GM12878 (cell line): Measurements from ENCODE around the gene MITF. TPM values are rescaled to one million over a fixed set of nuclear protein-coding genes. Genes with fewer than 3 reads are reported as not detected.

ENCODE experiments used
- ATAC-seq: fragments of 200-7000 bp; cut with Tn5 transposase; 3 replicates; pipeline ENCODE4 v1.9.1; 2020; ENCODE audit warnings: mild to moderate bottlenecking, moderate library complexity
- BruUV-seq: library from RNA; stranded (reverse); fragments of 400-500 nt; replicated peaks from 2 replicates; lab custom pipeline; 2021; lab: Mats Ljungman, UMichigan
- CTCF ChIA-PET: fragments of 300-600 bp; sonication (Branson Sonifier 250); formaldehyde crosslinking; extraction: SDS; loops from one replicate; lab custom pipeline; 2021; ENCODE audit warnings: inconsistent platforms; lab: Yijun Ruan, JAX
- POLR2A ChIA-PET: fragments of 350-600 bp; formaldehyde crosslinking; extraction: SDS; loops from one replicate; lab custom pipeline; 2021; ENCODE audit warnings: inconsistent platforms; lab: Charles Lee
- RAD21 ChIA-PET: fragments of 300-600 bp; sonication (Branson Sonifier 250); formaldehyde crosslinking; loops from one replicate; lab custom pipeline; 2023; ENCODE audit warnings: antibody characterized with exemption; ENCODE audit not compliant: unreplicated experiment; lab: Charles Lee
- SMC1A ChIA-PET: fragments of 300-600 bp; sonication (Branson Sonifier 250); formaldehyde crosslinking; loops from one replicate; lab custom pipeline; 2023; ENCODE audit not compliant: unreplicated experiment, uncharacterized antibody; lab: Charles Lee
- DNase-seq: peaks from one replicate; pipeline ENCODE4 v3.0.0-alpha.2; 2011; ENCODE audit warnings: low read depth, low spot score
- FAIRE-seq: peaks from 3 replicates; lab custom pipeline; 2011; peaks lifted over from hg19 to GRCh38; lab: Jason Lieb, UNC
- H2AFZ ChIP-seq: 2 replicates; pipeline ENCODE4 v1.6.0; 2011; ENCODE audit warnings: low read depth, low read length, control low read depth; ENCODE audit not compliant: control insufficient read depth
- H3K27ac ChIP-seq: 2 replicates; pipeline ENCODE4 v1.5.1; 2011; ENCODE audit warnings: control low read depth; ENCODE audit not compliant: control insufficient read depth, insufficient read depth
- H3K27me3 ChIP-seq, 2 experiments: replicated peaks in 1 of 2; 2 replicates each; pipeline versions ENCODE4 v1.6.0 to v1.6.1; 2011; ENCODE audit warnings: low read length in 1 of 2; ENCODE audit not compliant: control insufficient read depth in 2 of 2, insufficient read depth in 2 of 2
- H3K36me3 ChIP-seq, 2 experiments: 2 replicates each; pipeline ENCODE4 v1.5.1; 2011; ENCODE audit warnings: low read length in 1 of 2; ENCODE audit not compliant: control insufficient read depth in 2 of 2, insufficient read depth in 2 of 2
- H3K4me1 ChIP-seq: 2 replicates; pipeline ENCODE4 v1.6.1; 2011; ENCODE audit warnings: mild to moderate bottlenecking, low read length, moderate library complexity, mixed read lengths; ENCODE audit not compliant: control insufficient read depth, insufficient read depth
- H3K4me2 ChIP-seq: 2 replicates; pipeline ENCODE4 v1.6.0; 2011; ENCODE audit warnings: control low read depth; ENCODE audit not compliant: control insufficient read depth, insufficient read depth
- H3K4me3 ChIP-seq: fragments of 200-600 bp; sonication (generic); 2 replicates; pipeline ENCODE4 v1.5.1; 2016
- H3K79me2 ChIP-seq: 2 replicates; pipeline ENCODE4 v1.6.0; 2011; ENCODE audit warnings: low read length; ENCODE audit not compliant: control insufficient read depth, insufficient read depth
- H3K9ac ChIP-seq: 2 replicates; pipeline ENCODE4 v1.8.0; 2011; ENCODE audit warnings: low read length, control low read depth, mixed read lengths; ENCODE audit not compliant: control insufficient read depth, insufficient read depth
- H3K9me3 ChIP-seq: replicated peaks from 3 replicates; pipeline ENCODE4 v1.5.1; 2011; ENCODE audit warnings: mild to moderate bottlenecking, low read length; ENCODE audit not compliant: control insufficient read depth, insufficient read depth
- H4K20me1 ChIP-seq: 2 replicates; pipeline ENCODE4 v1.6.0; 2011; ENCODE audit not compliant: control insufficient read depth, insufficient read depth
- CHD2 ChIP-seq: IDR thresholded peaks from 2 replicates; pipeline ENCODE4 v1.6.1; 2011; ENCODE audit warnings: low read depth, low read length, improper control_type of control experiment, borderline replicate concordance
- ESRRA ChIP-seq: IDR thresholded peaks from 2 replicates; pipeline ENCODE4 v1.6.1; 2012; ENCODE audit warnings: mild to moderate bottlenecking, low read length, improper control_type of control experiment
- HDAC6 ChIP-seq: fragments of 200-600 bp; sonication (generic); IDR thresholded peaks from one replicate; pipeline ENCODE4 v1.8.0; 2017; ENCODE audit warnings: antibody characterized with exemption; ENCODE audit not compliant: unreplicated experiment
- IKZF1 ChIP-seq: fragments of 450-650 bp; conservative IDR thresholded peaks from 2 replicates; pipeline ENCODE4 v1.6.1; 2017; ENCODE audit warnings: antibody characterized with exemption, mild to moderate bottlenecking
- IKZF2 ChIP-seq, 2 experiments: fragments of 450-650 bp; IDR thresholded peaks; 2 replicates each; pipeline ENCODE4 v1.6.1; 2017; ENCODE audit warnings: mild to moderate bottlenecking in 2 of 2, moderate library complexity in 2 of 2
- LARP7 ChIP-seq: fragments of 450-650 bp; IDR thresholded peaks from 2 replicates; pipeline ENCODE4 v1.6.1; 2017; ENCODE audit warnings: mild to moderate bottlenecking
- MLLT1 ChIP-seq: fragments of 450-650 bp; IDR thresholded peaks from 2 replicates; pipeline ENCODE4 v1.6.1; 2016; ENCODE audit warnings: mild to moderate bottlenecking
- NR2F1 ChIP-seq: fragments of 450-650 bp; conservative IDR thresholded peaks from 2 replicates; pipeline ENCODE4 v1.6.1; 2017; ENCODE audit warnings: mild to moderate bottlenecking
- PML ChIP-seq: IDR thresholded peaks from 2 replicates; pipeline ENCODE4 v1.6.1; 2012; ENCODE audit warnings: low read length, inconsistent platforms
- POU2F2 ChIP-seq: IDR thresholded peaks from 3 replicates; pipeline ENCODE4 v1.6.1; 2011; ENCODE audit warnings: low read depth, mild to moderate bottlenecking, low read length, borderline replicate concordance
- SMAD1 ChIP-seq: fragments of 450-650 bp; IDR thresholded peaks from 2 replicates; pipeline ENCODE4 v1.6.1; 2018; ENCODE audit warnings: mild to moderate bottlenecking, low read depth; ENCODE audit not compliant: partially characterized antibody
- SPI1 ChIP-seq: IDR thresholded peaks from 2 replicates; pipeline ENCODE4 v1.6.1; 2011; ENCODE audit warnings: low read depth, mild to moderate bottlenecking, low read length, moderate library complexity, borderline replicate concordance; ENCODE audit not compliant: insufficient read depth
- SREBF1 ChIP-seq: IDR thresholded peaks from 2 replicates; pipeline ENCODE4 v1.6.1; 2012; ENCODE audit warnings: mild to moderate bottlenecking, low read length
- TBL1XR1 ChIP-seq: IDR thresholded peaks from 2 replicates; pipeline ENCODE4 v1.6.1; 2012; ENCODE audit warnings: low read depth, low read length, improper control_type of control experiment
- TCF7 ChIP-seq: IDR thresholded peaks from 2 replicates; pipeline ENCODE4 v1.6.1; 2014; ENCODE audit warnings: antibody characterized with exemption, borderline replicate concordance
- YBX1 ChIP-seq: fragments of 450-650 bp; IDR thresholded peaks from 2 replicates; pipeline ENCODE4 v1.6.1; 2016; ENCODE audit warnings: antibody characterized with exemption
- ZBED1 ChIP-seq: IDR thresholded peaks from 2 replicates; pipeline ENCODE4 v1.6.1; 2016; ENCODE audit warnings: borderline replicate concordance
- ZNF217 ChIP-seq: fragments of 450-650 bp; IDR thresholded peaks from 2 replicates; pipeline ENCODE4 v1.6.1; 2017; ENCODE audit warnings: antibody characterized with exemption, mild to moderate bottlenecking
- ZNF384 ChIP-seq: IDR thresholded peaks from 2 replicates; pipeline ENCODE4 v1.6.1; 2012; ENCODE audit warnings: low read depth, mild to moderate bottlenecking, low read length, improper control_type of control experiment, borderline replicate concordance
- ZZZ3 ChIP-seq: IDR thresholded peaks from 2 replicates; pipeline ENCODE4 v1.6.1; 2011; ENCODE audit warnings: low read depth; ENCODE audit not compliant: control insufficient read depth, insufficient read length
- WGBS: methylation state at CpG from one replicate; pipeline ENCODE4 v1.1.6; 2016; ENCODE audit warnings: low lambda C conversion rate; ENCODE audit not compliant: insufficient replicate concordance, insufficient coverage; ENCODE audit errors: missing lambda C conversion rate; 5-methylcytosine and 5-hydroxymethylcytosine counted together
- in situ Hi-C: fragments of 300-500 bp; cut with MboI; formaldehyde crosslinking; loops from 9 replicates; pipeline ENCODE4 v1.14.3; 2018; ENCODE audit warnings: mixed read lengths
- intact Hi-C: fragments of 100-400 bp; cut with micrococcal nuclease; formaldehyde crosslinking; loops from one replicate; pipeline ENCODE4 v1.14.2; 2022; ENCODE audit not compliant: unreplicated experiment
- polyA plus RNA-seq, 11 experiments: library from polyadenylated mRNA; depleted of rRNA in 4 of 11; unstranded in 6 of 11; stranded (reverse) in 5 of 11; fragments of >200 nt; fragmentation: Nextera tagmentation in 4 of 11; fragmentation: Illumina TruSeq in 1 of 11; extraction: Ambion mirVana in 4 of 11; extraction: Trizol in 1 of 11; gene quantifications; 1 replicate in 1 of 11; 2 replicates in 10 of 11; pipeline versions ENCODE4 v1.2.1 to v1.2.3, GENCODE V29; 2011 to 2016; ENCODE audit warnings: inconsistent platforms in 2 of 11, missing spikeins in 2 of 11, low read depth in 1 of 11
- total RNA-seq, 4 experiments: library from RNA; depleted of rRNA in 3 of 4; stranded (reverse); fragments of >200 nt in 3 of 4; fragmentation: Illumina TruSeq in 1 of 4; extraction: Trizol in 1 of 4; gene quantifications; 2 replicates each; pipeline versions ENCODE4 v1.2.1 to v1.2.3, GENCODE V29; 2013 to 2021
- TF ChIP-seq, protein P1 (sequence below): fragments of 450-650 bp; formaldehyde crosslinking; IDR thresholded peaks from 2 replicates; pipeline ENCODE4 v1.5.0; 2022; ENCODE audit warnings: mild to moderate bottlenecking, missing genetic modification characterization

Gene MITF
- total and polyA plus RNA-seq, 10 of the 15 experiments (the other 5 are each of a cell fraction or from before 2014, with no cell fraction given) = under 0.01 to 0.90 (median 0.06) TPM; not detected in 3

- TF ChIP-seq MLLT1 (no peak), ZBED1 (no peak), SMAD1 (no peak), TBL1XR1 (no peak), LARP7 (no peak), YBX1 (no peak)
- TF ChIP-seq, all 136 proteins: peak for 0
These were observed 174.2 kb downstream of the MITF start (continued) for GRCh38 chr3:69913422-69913821.

DNA sequence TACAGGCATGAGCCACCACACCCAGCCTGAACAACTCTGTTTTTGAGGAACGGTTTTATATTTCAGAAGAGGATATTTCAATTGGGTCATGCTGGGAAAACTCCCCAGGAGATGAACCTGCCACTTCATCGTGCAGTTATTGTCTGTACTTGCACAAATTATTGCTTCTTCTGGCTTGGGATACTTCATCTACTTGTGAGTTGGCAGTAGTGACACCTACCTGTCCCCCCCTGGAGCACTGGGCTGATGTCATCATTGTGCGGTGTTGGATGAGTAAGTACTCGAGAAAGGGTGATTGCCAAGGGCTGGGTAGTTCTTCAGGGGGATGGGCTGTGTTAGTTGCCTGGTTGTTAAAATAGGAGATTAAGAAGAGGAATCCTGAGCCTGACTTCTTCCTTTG, 175.1 kb downstream of the MITF start:
- Histone ChIP-seq H3K4me2 (no peak overlapping the region), H3K27ac (no peak overlapping the region), H4K20me1 (no peaks in the 10 kb centered on the region), H3K4me3 (no peak overlapping the region), H3K27me3 (no peaks in the 10 kb centered on the region; a peak in 1 of 4 replicates), H3K9ac (no peak overlapping the region), H3K36me3 (no peaks in the 10 kb centered on the region), H3K9me3 (no peaks in the 10 kb centered on the region), H3K4me1 (no peaks in the 10 kb centered on the region), H3K79me2 (no peaks in the 10 kb centered on the region), H2AFZ (no peak overlapping the region)
- 14% methylated on average over 4 of the region's 4 CpGs for WGBS
- ATAC-seq = no peak
- no peak for DNase-seq
- intact Hi-C loops (loop anchor here (2.0 kb wide), 1 partner anchor 72 kb away; no protein-coding TSS in a partner anchor), in situ Hi-C loops (no loop called here)
- ChIA-PET RAD21 (no interaction called here), SMC1A (no interaction called here), CTCF (no interaction called here), POLR2A (no interaction called here)
- no peak for FAIRE-seq
- no TSS peak for BruUV-seq
- TF ChIP-seq PML = no peak
- TF ChIP-seq TCF7 = no peak
- no peak for TF ChIP-seq IKZF2 (IDR thresholded peaks at IDR 0.05)
- TF ChIP-seq, protein P1, sequence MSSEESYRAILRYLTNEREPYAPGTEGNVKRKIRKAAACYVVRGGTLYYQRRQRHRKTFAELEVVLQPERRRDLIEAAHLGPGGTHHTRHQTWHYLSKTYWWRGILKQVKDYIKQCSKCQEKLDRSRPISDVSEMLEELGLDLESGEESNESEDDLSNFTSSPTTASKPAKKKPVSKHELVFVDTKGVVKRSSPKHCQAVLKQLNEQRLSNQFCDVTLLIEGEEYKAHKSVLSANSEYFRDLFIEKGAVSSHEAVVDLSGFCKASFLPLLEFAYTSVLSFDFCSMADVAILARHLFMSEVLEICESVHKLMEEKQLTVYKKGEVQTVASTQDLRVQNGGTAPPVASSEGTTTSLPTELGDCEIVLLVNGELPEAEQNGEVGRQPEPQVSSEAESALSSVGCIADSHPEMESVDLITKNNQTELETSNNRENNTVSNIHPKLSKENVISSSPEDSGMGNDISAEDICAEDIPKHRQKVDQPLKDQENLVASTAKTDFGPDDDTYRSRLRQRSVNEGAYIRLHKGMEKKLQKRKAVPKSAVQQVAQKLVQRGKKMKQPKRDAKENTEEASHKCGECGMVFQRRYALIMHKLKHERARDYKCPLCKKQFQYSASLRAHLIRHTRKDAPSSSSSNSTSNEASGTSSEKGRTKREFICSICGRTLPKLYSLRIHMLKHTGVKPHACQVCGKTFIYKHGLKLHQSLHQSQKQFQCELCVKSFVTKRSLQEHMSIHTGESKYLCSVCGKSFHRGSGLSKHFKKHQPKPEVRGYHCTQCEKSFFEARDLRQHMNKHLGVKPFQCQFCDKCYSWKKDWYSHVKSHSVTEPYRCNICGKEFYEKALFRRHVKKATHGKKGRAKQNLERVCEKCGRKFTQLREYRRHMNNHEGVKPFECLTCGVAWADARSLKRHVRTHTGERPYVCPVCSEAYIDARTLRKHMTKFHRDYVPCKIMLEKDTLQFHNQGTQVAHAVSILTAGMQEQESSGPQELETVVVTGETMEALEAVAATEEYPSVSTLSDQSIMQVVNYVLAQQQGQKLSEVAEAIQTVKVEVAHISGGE (CRISPR knock-in tag) = no peak
- TF ChIP-seq CHD2 = no peak
- TF ChIP-seq SPI1 = no peak
- no peak for TF ChIP-seq ESRRA
- no peak for TF ChIP-seq ZNF384
- no peak for TF ChIP-seq ZNF217
- no peak for TF ChIP-seq ZZZ3
- TF ChIP-seq HDAC6 = no peak
- no peak for TF ChIP-seq SREBF1
- TF ChIP-seq IKZF1 = no peak
- TF ChIP-seq POU2F2 = no peak
- TF ChIP-seq NR2F1 = no peak
